ENCODE results near the gene CLSTN2. TPM values are rescaled to one million over a fixed set of nuclear protein-coding genes. Genes with fewer than 3 reads are reported as not detected.

CLSTN2 gene
- total and polyA plus RNA-seq, 2 of the 13 experiments (the other 11 are each of a cell fraction or from before 2014, with no cell fraction given): not detected

GRCh38 chr3:140224307-140224706 is 289.3 kb downstream of the CLSTN2 start:
- no peaks in the 10 kb centered on the region for H3K36me3 ChIP-seq (replicated peaks in 1 of 2; ENCODE audit: control insufficient read depth in 1 of 2, insufficient read depth in 2 of 2, low read length in 2 of 2)
- 0% methylated on average over 1 of the region's 1 CpG for WGBS (ENCODE audit: low lambda C conversion rate)
- no peaks in the 10 kb centered on the region for H3K4me1 ChIP-seq (ENCODE audit: insufficient read depth, low read length)
- TF ChIP-seq ZNF703 (CRISPR knock-in tag; IDR thresholded peaks at IDR 0.05; ENCODE audit: borderline replicate concordance) (no peak), HNRNPLL (IDR thresholded peaks at IDR 0.05; ENCODE audit: low read depth, low read length, poor library complexity, severe bottlenecking) (no peak), ZNF567 (CRISPR knock-in tag; IDR thresholded peaks at IDR 0.05; ENCODE audit: borderline replicate concordance) (no peak), RCOR2 (CRISPR knock-in tag; IDR thresholded peaks at IDR 0.05) (no peak)
- no peaks in the 10 kb centered on the region for H4K20me1 ChIP-seq (ENCODE audit: insufficient read depth, low read length)
- no peak for ATAC-seq
- FAIRE-seq: no peak
- no TSS peak for BruUV-seq (replicated peaks)
- in situ Hi-C loops (cut with HindIII; ENCODE audit: extremely low pct_ligation_motif_present, low pct_unique_long_range_greater_than_20kb): no loop called here
- no peak overlapping the region for H3K4me2 ChIP-seq (ENCODE audit: low read depth, low read length)
- H3K4me3 ChIP-seq (replicated peaks in 1 of 3; ENCODE audit: insufficient read depth in 1 of 3, low read depth in 2 of 3, low read length in 3 of 3): no peak overlapping the region
- no peaks in the 10 kb centered on the region for H3K27me3 ChIP-seq (ENCODE audit: control insufficient read depth in 1 of 2, insufficient read depth in 2 of 2, low read length in 2 of 2)
- H3K9ac ChIP-seq (ENCODE audit: insufficient read depth, low read depth, low read length): no peak overlapping the region
- no peaks in the 10 kb centered on the region; the same call in 1 of the 2 replicates for H3K9me3 ChIP-seq (ENCODE audit: low read length)
- H3K79me2 ChIP-seq (ENCODE audit: insufficient read depth, low read length): no peaks in the 10 kb centered on the region
- ChIA-PET POLR2A (no interaction called here), CTCF (ENCODE audit: low intra/inter-chr PET ratio, low total read pairs) (no interaction called here)
- intact Hi-C loops (cut with micrococcal nuclease; ENCODE audit: unreplicated experiment): no loop called here
- no peak overlapping the region for H2AFZ ChIP-seq (ENCODE audit: low read length)
- no peak overlapping the region for H3K27ac ChIP-seq (ENCODE audit: extremely low read length, insufficient read depth, low read length)
- no peak for DNase-seq (ENCODE audit: low spot score)

GRCh38 chr3:140225996-140226395 is 291.0 kb downstream of the CLSTN2 start:
- Histone ChIP-seq H3K9me3 (ENCODE audit: low read length) (no peaks in the 10 kb centered on the region; the same call in 1 of the 2 replicates), H3K27me3 (ENCODE audit: control insufficient read depth in 1 of 2, insufficient read depth in 2 of 2, low read length in 2 of 2) (no peaks in the 10 kb centered on the region), H3K79me2 (ENCODE audit: insufficient read depth, low read length) (no peaks in the 10 kb centered on the region), H3K4me2 (ENCODE audit: low read depth, low read length) (no peak overlapping the region), H2AFZ (ENCODE audit: low read length) (no peak overlapping the region), H3K27ac (ENCODE audit: extremely low read length, insufficient read depth, low read length) (no peak overlapping the region), H4K20me1 (ENCODE audit: insufficient read depth, low read length) (no peaks in the 10 kb centered on the region), H3K36me3 (replicated peaks in 1 of 2; ENCODE audit: control insufficient read depth in 1 of 2, insufficient read depth in 2 of 2, low read length in 2 of 2) (no peaks in the 10 kb centered on the region), H3K4me1 (ENCODE audit: insufficient read depth, low read length) (no peaks in the 10 kb centered on the region), H3K4me3 (replicated peaks in 1 of 3; ENCODE audit: insufficient read depth in 1 of 3, low read depth in 2 of 3, low read length in 3 of 3) (no peak overlapping the region), H3K9ac (ENCODE audit: insufficient read depth, low read depth, low read length) (no peak overlapping the region)
- in situ Hi-C loops (cut with HindIII; ENCODE audit: extremely low pct_ligation_motif_present, low pct_unique_long_range_greater_than_20kb): no loop called here
- TF ChIP-seq AKAP8 (CRISPR knock-in tag; IDR thresholded peaks at IDR 0.05) (no peak), ZNF510 (CRISPR knock-in tag; IDR thresholded peaks at IDR 0.05; ENCODE audit: low read depth) (no peak), SOX5 (CRISPR knock-in tag; IDR thresholded peaks at IDR 0.05; ENCODE audit: borderline replicate concordance) (no peak), ADNP (CRISPR knock-in tag; IDR thresholded peaks at IDR 0.05) (no peak), RELA (CRISPR knock-in tag; IDR thresholded peaks at IDR 0.05) (no peak), ELF4 (CRISPR knock-in tag; IDR thresholded peaks at IDR 0.05; ENCODE audit: borderline replicate concordance) (no peak), KDM6A (CRISPR knock-in tag; IDR thresholded peaks at IDR 0.05; ENCODE audit: low read depth) (no peak), ZNF549 (CRISPR knock-in tag; IDR thresholded peaks at IDR 0.05) (no peak), ZKSCAN1 (IDR thresholded peaks at IDR 0.05; ENCODE audit: low read length) (no peak), ZNF543 (CRISPR knock-in tag; IDR thresholded peaks at IDR 0.05) (no peak), JUNB (CRISPR knock-in tag; IDR thresholded peaks at IDR 0.05; ENCODE audit: borderline replicate concordance) (no peak), RCOR2 (CRISPR knock-in tag; IDR thresholded peaks at IDR 0.05) (no peak), ZNF577 (CRISPR knock-in tag; IDR thresholded peaks at IDR 0.05; ENCODE audit: borderline replicate concordance, low read depth) (no peak)
- TF ChIP-seq, protein P1, sequence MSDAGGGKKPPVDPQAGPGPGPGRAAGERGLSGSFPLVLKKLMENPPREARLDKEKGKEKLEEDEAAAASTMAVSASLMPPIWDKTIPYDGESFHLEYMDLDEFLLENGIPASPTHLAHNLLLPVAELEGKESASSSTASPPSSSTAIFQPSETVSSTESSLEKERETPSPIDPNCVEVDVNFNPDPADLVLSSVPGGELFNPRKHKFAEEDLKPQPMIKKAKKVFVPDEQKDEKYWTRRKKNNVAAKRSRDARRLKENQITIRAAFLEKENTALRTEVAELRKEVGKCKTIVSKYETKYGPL (CRISPR knock-in tag; IDR thresholded peaks at IDR 0.05): no peak
- TF ChIP-seq, protein P2, sequence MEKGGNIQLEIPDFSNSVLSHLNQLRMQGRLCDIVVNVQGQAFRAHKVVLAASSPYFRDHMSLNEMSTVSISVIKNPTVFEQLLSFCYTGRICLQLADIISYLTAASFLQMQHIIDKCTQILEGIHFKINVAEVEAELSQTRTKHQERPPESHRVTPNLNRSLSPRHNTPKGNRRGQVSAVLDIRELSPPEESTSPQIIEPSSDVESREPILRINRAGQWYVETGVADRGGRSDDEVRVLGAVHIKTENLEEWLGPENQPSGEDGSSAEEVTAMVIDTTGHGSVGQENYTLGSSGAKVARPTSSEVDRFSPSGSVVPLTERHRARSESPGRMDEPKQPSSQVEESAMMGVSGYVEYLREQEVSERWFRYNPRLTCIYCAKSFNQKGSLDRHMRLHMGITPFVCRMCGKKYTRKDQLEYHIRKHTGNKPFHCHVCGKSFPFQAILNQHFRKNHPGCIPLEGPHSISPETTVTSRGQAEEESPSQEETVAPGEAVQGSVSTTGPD (CRISPR knock-in tag; IDR thresholded peaks at IDR 0.05): no peak
- TF ChIP-seq, protein P3, sequence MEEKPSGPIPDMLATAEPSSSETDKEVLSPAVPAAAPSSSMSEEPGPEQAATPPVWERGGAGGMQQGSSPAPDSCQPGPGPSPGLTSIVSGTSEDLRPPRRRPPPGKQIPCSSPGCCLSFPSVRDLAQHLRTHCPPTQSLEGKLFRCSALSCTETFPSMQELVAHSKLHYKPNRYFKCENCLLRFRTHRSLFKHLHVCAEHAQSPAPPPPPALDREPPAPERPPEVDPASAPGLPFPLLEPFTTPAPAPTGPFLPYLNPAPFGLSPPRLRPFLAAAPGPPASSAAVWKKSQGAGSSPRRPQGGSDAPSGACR (CRISPR knock-in tag; IDR thresholded peaks at IDR 0.05): no peak
- FAIRE-seq: no peak
- no peak for ATAC-seq
- ChIA-PET CTCF (ENCODE audit: low intra/inter-chr PET ratio, low total read pairs) (no interaction called here), POLR2A (no interaction called here)
- BruUV-seq (replicated peaks): no TSS peak
- intact Hi-C loops (cut with micrococcal nuclease; ENCODE audit: unreplicated experiment): no loop called here
- DNase-seq (ENCODE audit: low spot score): no peak
